T-helper 1 cell (primary cell): ENCODE data around the gene TIMP2.
"Not testable (repeated sequence)": the region's sequence is repeated elsewhere in the genome, so short reads cannot be mapped to it uniquely, and the experiment has no call there.

Experiments used
- DNase-seq, 5 donors: peaks; one replicate each; pipeline ENCODE4 v3.0.0-alpha.2; 2012 to 2020

The TIMP2 gene

DNA sequence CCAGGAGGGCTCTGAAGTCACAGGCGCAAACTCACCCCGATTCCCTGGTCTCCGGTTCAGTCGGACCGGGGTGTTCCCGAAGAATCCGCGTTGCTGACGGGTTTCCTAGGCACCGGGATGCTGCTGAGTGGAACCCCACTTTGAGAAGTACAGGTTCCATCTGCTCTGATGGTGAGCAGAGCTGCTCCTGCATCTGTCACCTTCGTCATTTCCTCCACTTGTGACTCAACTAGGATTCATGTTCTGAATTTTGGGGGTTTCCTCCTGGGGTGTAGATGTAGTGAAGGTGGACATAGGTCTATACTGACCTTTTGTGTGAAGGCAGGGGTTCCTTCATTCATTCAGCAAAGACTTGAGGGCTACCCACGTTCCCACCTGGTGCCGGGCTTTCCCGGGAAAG lies 29.5 kb upstream of the TIMP2 start:
- no peak for DNase-seq

DNA sequence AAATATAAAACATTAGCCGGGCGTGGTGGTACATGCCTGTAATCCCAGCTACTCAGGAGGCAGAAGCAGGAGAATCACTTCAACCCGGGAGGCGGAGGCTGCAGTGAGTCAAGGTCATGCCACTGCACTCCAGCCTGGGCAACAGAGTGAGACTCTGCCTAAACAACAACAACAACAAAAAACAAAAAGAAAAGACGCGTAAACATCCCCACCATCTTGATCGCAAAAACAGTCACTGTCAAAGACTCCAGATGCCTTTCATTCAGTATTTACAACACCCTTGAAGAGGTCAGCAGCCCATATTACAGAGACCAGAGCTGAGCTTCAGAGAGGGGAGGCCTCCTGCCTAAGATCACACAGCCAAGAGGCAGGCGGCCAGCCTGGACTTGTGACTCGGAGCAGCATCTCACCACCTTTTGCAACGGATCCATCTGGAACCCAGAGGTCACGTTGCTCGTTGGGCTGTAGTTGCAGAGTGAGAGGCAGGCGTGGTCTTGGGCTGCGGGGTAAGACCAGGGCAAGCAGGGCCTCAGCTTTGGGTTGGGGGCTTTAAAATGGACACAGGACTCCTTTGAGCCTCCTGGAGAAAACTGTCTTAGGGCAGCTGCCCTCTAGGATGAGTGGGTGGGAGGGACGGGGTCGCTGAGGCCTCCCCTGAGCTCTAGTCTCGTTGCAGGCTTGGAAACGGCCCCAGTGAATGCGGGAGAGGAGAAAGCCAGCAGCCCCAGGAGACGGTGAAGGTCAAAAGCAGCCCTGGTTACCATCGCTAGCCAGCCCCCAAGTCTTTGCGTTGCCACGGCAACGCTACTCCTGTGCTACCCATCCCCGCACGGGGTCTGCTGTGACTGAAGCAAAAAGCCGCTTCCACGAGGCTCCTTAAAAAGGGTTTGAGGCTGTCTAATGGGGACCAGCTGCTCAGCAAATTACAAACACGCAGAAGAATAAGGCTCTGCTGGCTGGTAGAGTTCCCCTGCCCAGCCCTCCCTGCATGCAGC lies 28.5 kb upstream of the TIMP2 start:
- DNase-seq: no peak

DNA sequence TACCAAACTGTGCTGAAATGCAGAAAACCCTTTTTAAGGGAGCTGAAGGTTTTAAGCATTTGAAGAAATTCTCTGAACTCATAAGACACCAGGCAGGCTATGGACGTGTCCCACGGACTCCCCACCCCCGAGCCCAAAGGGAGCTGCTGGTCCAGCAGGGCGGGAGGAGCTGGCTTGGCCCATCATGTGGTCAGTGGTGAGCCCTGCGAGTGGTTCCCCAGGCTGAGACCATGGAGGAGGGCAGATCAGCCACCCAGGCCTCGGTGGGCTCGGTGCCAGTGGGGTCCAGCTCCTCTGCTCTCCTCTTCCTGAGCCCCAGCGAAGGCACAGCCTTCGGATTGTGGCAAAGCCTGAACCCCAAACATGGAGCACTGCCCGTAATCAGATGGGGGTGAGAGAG lies 27.5 kb upstream of the TIMP2 start:
- DNase-seq: no peak

DNA sequence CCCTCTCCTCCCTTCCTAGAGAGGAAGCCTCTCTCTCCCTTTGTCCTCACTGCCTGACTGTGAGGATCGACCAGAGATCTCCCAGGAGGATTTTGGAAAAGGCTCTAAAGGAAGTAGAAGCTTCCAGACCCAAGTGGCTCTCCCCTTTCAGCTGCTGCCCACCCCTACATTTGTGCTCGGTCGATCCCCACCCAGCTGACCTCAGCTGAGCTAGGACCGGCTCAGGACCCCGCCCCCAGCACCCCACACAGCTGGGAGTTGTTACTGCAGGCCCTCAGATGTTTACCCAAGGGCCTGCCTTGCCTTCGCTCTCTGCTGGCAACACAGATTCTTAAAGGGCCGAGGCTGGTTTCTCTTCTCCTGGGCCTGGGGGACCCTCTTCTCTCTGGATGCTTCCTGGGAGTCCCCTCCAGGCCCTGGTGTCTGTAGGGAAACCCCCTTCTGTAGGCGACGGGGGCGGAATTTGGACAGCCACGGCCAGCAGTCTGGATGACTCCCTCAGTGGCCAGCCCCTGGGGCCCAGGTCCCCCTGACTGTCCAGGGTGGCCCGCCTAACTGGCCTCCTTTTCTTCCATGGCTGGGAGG lies 26.9 kb upstream of the TIMP2 start:
- no peak for DNase-seq

DNA sequence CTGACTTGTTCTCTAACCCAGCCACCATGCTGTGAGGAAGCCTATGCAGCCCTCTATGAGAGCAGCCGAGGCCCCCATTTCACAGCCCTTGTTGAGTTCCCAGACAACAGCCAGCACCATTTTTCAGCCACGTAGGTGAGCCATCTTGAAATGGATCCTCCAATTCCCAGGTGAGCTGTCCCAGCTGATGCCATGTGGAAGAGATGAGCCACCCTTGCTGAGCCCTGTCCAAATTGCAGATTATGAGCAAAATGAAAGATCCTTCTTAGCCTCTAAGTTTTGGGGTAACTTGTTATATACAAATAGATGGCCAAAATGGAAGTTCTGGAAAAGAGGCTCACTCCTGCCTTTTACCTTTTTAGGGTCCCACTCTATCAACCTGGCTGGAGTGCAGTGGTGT lies 25.7 kb upstream of the TIMP2 start:
- DNase-seq: no peak

DNA sequence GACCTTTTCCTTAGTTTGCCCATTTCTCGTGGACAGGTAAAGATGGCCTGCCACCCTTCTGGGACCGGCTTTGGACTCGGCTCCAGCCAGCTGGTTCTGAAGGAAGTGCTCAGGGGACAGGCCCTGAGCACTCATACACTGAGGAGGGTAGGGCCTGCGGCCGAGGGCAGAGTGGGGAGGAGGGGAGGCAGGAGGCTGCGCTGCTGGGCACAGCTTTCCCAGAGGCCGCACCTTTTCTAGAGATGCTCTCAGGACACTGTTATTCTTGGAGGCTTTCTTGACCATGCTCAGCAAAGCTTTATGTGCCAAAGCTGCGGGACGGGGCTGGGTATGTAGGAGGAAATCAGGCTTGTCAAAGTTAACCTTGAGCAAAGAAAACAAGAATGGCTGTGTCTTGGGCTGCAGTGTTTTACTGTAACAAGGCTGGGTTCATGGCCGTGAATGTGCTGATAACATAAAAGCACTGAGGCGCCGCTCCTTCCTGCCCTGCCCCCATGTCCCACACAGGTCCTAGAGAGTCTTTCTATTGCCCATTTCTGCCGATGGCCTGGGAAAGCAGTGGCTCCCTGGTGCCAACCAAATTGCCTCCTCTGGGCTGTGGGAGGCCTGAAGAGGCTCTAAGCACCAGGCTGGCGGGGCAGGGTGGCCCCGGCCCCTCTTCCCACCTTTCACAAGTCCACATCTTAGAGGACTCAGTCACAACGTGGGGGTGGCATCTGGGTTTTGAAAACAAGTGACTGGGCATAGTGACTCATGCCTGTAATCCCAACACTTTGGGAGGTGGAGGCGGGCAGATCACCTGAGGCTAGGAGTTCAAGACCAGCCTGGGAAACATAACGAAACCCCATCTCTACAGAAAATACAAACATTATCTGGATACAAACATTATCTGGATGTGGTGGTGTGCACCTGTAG lies 22.3 kb upstream of the TIMP2 start:
- no peak for DNase-seq

DNA sequence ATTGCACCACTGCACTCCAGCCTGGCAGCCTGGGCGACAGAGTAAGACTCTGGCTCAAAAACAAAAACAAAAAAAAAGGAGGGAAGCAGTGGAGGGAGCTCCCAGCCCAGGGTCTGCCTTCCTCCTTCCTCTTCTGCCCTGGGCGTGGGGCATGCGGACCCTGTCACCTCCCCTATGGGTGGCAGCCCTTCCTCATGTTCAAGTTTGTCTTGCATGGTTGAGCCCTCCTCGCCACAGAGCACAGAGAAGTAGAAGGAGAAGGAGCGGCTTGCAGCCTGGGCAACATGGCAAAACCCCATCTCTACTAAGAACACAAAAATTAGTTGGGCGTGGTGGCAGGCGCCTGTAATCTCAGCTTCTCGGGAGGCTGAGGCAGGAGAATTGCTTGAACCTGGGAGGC lies 21.4 kb upstream of the TIMP2 start:
- no peak for DNase-seq

DNA sequence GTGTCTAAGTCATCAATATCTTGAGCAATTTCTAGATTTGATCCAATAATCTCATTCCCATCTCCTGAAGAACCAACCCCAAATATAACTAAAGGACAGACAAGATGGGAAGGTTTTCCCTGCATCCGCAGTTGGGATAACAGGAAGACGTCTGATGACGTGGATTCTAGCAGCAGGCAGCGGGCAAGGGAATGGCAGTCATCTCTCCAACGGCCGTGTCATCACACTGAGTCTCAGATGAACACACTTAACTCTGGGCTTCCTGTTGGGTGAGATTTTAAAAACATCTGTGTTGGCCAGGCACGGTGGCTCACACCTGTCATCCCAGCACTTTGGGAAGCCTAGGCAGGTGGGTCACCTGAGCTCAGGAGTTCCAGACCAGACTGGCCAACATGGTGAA lies 20.9 kb upstream of the TIMP2 start:
- no peak for DNase-seq

DNA sequence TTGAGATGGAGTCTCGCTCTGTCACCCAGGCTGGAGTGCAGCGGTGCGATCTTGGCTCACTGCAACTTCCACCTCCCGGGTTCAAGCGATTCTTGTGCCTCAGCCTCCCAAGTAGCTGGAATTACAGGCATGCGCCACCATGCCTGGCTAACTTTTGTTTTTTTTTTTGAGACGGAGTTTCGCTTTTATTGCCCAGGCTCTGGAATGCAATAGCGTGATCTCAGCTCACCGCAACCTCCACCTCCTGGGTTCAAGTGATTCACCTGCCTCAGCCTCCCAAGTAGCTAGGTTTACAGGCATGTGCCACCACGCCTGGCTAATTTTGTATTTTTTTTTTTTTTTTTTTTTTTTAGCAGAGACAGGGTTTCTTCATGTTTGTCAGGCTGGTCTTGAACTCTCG lies 20.3 kb upstream of the TIMP2 start:
- DNase-seq: not testable (repeated sequence)

DNA sequence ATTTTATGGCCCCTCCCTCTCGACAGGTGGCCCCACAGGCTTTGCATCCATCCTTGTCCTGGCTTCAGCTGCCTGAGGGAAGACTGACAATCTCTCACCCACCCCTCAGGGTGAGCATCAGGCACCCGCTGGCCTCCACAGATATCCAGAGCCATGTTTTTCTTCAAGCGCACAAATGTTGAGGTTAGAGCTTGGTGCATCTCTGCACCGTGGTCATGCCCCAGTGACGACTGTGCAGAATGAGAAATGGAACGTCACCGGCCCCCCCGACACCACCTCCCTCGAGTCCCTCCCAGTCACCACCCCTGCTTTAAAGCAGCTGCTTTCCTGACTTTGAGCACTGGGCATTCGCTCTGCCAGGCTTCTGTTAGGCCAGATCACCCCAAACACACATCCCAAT lies 19.8 kb upstream of the TIMP2 start:
- no peak for DNase-seq

DNA sequence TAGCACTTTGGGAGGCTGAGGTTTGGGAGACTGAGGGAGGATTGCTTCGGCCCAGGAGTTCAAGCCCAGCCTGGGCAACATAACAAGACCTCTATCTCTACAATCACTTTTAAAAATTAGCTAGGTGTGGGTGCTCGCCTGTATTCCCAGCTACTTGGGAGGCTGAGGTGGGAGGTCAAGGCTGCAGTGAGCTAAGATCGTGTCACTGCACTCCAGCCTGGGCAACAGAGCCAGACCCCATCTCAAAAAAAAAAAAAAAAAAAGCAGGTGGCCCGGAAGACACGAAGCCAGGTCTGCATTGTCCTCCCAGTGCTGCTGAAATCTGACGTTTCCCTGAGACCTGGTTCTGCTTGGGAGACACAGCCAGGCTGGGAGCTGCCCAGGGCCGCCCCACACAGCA lies 18.8 kb upstream of the TIMP2 start:
- DNase-seq: no peak

DNA sequence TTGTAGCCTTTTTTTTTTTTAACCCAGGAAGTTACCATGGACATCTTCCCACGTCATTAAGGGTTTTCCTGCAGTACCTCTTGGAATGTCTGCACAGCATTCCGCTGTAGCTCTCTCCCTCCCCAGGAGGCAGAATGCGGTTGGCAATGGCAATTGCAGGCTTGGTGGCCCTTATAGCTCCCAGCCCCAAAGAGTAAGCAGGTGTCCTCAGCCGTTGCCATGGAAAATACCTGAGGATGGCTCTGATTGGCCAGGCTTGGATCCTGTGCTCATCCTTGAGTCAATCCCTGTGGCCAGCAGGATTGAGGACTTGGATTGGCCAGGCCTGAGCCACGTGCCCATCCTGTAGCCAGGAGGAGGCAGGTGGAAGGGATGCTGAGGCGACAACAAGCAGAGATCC lies 15.5 kb upstream of the TIMP2 start:
- no peak for DNase-seq

DNA sequence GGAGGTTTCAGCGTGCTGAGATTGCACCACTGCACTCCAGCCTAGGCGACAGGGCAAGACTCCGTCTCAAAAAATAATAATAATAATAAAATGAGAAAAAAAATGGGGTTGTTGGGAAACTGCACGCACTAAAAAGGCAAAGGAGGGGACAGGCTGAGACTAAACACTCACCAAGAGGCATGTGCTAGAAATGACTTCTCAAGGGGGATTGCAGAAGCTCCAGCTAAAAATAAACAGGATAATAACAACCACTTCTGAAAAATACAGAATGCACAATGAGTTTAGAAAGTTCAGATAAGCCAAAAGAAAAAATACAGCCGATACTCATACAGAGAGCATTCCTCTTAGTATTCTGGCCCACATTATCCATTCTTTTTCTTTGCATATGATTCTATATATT lies 15.1 kb upstream of the TIMP2 start:
- DNase-seq: no peak

DNA sequence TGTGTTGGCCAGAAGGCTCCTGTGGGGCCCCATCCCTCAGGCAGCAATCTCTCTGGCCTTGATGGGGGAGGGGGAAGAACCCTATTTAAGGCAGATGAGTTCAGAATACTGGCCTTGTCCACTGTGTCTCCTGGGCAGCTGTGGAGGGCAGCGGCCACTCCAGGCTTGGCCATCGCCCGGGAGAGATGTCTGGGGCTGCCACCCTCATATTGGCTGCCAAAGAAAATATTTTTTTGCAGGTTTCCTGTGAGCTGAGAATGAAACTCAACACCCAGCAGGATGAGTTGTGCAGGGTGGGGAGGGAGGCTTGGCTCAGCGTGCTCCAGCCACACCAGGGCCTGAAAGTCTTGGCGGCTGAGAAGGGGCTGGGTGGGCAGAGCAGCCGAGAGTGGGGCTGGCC lies 14.4 kb upstream of the TIMP2 start:
- DNase-seq: no peak

DNA sequence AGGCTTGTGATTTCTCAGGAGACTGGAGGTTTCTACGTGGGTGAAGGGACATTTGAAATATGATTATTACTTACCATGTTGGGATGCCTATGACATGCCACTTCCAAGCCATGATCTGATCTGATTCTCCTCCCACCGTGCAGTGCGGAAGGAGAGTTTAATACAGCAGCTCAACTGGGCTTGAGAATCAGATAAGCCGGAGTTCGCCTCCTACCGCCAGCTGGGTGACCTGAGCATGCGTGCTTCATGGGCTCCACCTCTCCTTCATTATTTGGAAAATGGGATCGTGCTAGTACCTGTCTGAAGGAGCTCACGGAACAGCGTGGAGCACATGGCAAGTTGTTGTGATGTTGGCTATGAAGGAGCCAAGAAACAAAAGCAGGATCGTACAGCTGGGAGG lies 12.4 kb upstream of the TIMP2 start:
- no peak for DNase-seq

DNA sequence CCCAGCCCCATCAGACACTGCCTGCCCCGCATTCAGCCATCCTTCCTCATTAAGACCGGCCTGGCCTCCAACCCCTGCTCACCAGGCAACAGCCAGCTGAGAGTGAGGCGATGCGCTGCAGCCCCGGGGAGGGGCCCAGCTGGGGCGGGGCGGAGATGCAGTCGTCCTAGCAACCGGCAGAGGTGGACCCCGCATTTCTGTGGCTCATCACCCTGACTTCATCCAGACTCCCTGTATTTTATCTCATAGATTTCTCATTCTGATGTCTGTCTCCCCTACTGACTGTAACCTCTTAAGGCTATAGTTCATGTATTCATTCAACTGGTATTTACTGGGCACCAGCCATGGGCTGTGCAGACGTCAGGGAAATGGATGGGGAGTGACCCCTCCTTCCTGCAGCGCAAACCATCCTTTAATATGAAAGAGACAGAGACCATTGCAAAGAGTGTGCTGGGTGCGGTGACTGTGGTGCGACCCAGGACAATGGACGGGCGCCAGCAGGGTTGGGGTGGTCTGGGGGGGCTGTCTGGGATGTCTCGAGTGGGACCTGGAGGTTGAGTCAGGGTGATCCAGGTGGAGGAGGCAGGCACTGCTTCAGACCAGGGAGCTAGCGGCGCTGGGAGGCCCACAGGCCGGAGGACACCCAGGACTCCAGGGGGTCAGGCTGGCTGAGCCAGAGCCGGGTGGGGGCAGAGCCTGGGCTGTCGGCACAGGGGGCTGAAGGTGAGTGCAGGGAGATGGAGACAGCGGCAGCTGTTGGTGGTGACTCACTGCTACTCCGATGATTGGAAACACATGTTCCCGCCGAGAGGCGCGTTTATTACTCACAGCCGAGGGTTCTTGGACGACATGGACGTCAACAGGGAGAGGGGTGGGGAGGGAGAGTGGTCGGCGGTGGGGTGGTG lies 10.5 kb upstream of the TIMP2 start:
- no peak for DNase-seq

DNA sequence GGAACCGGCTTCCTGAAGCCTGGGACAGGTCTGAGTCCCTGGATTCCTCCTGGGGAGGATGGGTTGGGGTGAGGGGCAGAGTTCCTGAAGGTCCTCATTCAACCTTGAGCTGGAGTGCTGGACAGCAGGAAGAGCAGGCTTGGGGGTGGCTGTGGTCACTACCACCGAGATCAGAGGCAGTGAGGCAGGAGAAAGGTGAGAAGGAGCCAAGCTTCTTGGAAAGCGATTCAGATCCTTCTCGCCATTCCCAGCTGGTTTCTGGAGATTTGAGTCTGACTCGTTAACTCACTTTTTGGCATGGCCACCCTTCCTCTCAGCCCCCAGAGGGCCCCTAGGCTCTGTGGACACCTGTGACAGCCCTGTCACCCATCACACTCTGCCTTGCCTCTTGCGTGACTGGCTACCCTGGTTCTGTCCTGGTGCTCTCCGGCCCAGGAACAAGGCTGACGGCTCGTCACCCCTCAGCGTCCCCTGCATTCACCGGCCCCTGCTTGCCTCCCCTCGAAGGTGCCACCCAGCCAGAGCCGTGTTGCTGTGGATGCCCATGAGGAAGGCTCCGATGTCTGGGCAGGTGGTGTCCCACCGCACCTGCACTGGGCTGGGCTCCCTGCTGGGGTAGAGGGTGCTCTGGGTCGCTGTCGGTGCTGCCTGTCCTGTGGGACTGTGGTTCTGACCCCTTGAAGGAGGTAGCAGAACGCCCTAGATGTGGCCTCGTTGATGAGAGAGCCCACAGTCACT lies 9.7 kb upstream of the TIMP2 start:
- no peak for DNase-seq

DNA sequence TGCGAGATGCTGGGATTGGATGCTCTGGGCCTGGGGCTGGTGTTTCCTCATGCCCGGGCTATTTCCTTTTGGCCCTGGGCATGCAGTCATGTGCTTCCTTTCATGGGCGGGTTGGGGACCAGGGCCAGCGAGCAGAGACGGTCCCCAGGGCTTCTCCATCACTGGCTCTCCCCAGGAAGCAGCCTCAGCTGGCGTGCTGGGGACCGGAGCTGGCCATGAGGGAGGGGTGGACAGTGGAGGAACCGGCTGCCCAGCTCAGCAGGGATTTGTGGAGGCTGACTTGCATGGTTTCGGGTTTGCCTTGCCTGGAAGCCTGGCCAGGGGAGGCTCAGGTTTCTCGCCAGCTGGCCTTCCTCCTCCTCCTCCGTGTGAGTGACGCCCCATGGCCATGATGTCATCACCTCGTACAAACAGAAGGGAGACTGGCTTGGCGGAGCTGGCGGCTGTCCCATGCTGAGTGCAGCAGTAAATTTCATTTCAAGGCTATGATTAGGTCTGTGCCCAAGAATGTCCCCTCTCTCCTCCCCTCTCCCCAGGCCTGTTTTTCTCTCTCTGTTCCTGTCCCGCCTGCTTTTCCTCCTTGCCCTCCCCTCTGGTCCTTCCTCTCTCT lies 8.9 kb upstream of the TIMP2 start:
- DNase-seq: no peak

DNA sequence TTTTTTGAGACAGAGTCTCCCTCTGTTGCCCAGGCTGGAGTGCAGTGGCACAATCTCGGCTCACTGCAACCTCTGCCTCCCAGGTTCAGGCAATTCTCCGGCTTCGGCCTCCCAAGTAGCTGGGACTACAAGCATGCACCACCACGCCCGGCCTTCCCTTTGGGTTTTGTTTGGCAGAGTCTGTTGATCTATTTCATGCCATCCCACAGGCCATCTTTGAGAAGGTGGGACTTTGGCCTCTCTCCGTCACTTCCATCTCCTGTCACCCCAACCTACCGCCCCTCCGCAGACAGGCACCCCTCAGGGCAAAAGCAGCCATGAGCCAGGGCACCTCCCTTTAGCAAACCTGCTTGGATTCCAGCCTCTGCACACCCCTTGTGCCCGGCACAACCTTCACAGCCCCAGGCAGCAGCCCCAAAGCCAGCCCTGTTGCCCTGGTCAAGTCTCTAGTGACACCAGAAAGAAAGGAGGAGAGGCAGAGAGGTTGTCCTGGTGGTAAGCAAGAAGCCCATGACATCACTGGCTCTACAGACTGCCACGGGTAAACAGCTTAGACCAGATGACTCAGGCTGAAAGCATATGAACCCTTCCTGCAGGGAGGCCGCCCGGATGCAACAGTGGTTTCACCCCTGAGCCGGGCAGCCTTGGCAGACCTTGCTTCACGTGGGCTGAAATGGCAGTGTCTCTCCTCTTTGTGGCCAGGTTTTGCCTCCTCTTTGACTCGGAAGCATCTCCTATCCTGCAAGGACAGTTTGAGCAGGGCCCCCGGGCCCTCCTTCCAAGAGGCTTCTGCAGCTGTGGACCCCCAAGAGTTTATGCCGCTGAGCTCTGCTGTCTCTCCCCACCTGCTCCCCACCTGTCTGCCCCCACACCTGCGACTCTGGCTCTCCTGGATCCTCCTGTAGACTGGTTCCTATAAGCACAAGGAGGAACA lies 8.1 kb upstream of the TIMP2 start:
- DNase-seq: peak in 2 of 5 donors; percentile 13 to 85
